Tibial artery (tissue), 4 donors: ENCODE measurements around the gene SMIM12.

Experiments
- DNase-seq, 2 donors: peaks; one replicate each; pipeline ENCODE4 v3.0.0-alpha.2; 2019
- H3K27ac ChIP-seq, 2 donors: fragments of 200-600 bp; sonication (generic) in 1 of 2; 1 replicate in 1 of 2; 2 replicates in 1 of 2; pipeline ENCODE4 v1.5.1; 2018 to 2019; ENCODE audit warnings: mild to moderate bottlenecking in 1 of 2
- H3K27me3 ChIP-seq, 2 donors: fragments of 200-600 bp; sonication (generic) in 1 of 2; one replicate each; pipeline versions ENCODE4 v1.5.1 to v1.6.0; 2016 to 2019
- H3K36me3 ChIP-seq, 3 donors: fragments of 200-600 bp; sonication (generic) in 2 of 3; one replicate each; pipeline ENCODE4 v1.5.1; 2016 to 2019; ENCODE audit warnings: mild to moderate bottlenecking in 2 of 3
- H3K4me1 ChIP-seq, 4 donors: fragments of 200-600 bp; sonication (generic) in 2 of 4; 1 replicate in 3 of 4; 2 replicates in 1 of 4; pipeline ENCODE4 v1.5.1; 2016 to 2019
- H3K4me3 ChIP-seq, 2 donors: fragments of 200-600 bp; sonication (generic) in 1 of 2; 1 replicate in 1 of 2; 2 replicates in 1 of 2; pipeline ENCODE4 v1.5.1; 2018 to 2019; ENCODE audit warnings: mild to moderate bottlenecking in 2 of 2
- H3K9me3 ChIP-seq, 3 donors: fragments of 200-600 bp; sonication (generic) in 1 of 3; one replicate each; pipeline ENCODE4 v1.5.1; 2016 to 2019
- intact Hi-C: fragments of 100-400 bp; cut with DNase I; formaldehyde crosslinking; loops from one replicate; pipeline ENCODE4 v1.15.0; 2023; ENCODE audit warnings: low total_unique reads
- TF ChIP-seq, protein P1 (sequence below), 2 experiments: fragments of 200-600 bp in 1 of 2; fragments of 450-650 bp in 1 of 2; IDR thresholded peaks; one replicate each; pipeline ENCODE4 v1.5.1; 2017 to 2019; ENCODE audit warnings: antibody characterized with exemption in 2 of 2, mild to moderate bottlenecking in 1 of 2, moderate library complexity in 1 of 2

Gene SMIM12

DNA sequence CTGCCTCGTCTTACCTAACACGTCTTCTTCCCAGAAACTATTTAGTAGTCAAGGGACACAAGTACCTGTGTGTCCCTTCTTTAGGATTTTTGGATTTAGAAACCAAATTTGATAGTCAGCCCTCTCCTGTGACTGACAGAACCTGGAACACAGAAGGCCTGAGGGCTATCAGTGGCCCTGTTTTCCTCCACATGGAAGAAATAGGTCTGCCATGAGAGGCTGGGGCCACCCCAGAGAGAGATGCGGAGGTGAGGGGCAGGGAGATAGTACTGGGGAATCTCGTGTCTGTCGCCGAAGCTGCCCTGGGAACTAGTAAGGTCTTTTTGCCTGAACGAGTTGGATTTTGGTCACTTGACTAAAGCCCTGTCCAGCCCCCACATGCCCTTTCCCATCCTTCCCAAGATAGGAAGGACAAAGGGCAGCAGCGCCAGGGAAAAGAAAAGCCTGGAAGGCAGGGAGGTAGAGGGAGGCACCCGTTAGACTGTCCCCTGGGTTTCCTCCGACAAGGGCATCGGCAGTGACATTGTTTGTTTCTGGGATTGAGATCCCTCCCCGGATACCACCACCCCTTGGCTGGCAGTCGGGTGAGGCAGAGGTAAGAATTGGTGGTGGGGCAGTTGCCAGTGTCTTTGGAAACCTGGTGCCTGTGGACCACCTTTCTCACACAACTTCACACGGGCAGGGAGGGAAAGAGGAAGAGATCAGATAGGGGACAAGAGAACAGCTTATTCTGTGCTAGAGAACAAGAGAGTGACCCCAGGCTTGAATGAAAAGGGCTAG lies 19.8 kb downstream of the SMIM12 start:
- TF ChIP-seq, protein P1, sequence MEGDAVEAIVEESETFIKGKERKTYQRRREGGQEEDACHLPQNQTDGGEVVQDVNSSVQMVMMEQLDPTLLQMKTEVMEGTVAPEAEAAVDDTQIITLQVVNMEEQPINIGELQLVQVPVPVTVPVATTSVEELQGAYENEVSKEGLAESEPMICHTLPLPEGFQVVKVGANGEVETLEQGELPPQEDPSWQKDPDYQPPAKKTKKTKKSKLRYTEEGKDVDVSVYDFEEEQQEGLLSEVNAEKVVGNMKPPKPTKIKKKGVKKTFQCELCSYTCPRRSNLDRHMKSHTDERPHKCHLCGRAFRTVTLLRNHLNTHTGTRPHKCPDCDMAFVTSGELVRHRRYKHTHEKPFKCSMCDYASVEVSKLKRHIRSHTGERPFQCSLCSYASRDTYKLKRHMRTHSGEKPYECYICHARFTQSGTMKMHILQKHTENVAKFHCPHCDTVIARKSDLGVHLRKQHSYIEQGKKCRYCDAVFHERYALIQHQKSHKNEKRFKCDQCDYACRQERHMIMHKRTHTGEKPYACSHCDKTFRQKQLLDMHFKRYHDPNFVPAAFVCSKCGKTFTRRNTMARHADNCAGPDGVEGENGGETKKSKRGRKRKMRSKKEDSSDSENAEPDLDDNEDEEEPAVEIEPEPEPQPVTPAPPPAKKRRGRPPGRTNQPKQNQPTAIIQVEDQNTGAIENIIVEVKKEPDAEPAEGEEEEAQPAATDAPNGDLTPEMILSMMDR (IDR thresholded peaks at IDR 0.05): no peak
- intact Hi-C loops: no loop called here
- H3K9me3 ChIP-seq: no peaks in the 10 kb centered on the region
- no peak for DNase-seq
- H3K27me3 ChIP-seq: no peaks in the 10 kb centered on the region
- no peak overlapping the region for H3K4me3 ChIP-seq
- H3K4me1 ChIP-seq: peaks cover 0 to 70% (median 35%) of the 10 kb centered on the region in 4 donors
- H3K27ac ChIP-seq: peak overlapping the region in 1 of 2 donors; percentile 15
- no peaks in the 10 kb centered on the region for H3K36me3 ChIP-seq

DNA sequence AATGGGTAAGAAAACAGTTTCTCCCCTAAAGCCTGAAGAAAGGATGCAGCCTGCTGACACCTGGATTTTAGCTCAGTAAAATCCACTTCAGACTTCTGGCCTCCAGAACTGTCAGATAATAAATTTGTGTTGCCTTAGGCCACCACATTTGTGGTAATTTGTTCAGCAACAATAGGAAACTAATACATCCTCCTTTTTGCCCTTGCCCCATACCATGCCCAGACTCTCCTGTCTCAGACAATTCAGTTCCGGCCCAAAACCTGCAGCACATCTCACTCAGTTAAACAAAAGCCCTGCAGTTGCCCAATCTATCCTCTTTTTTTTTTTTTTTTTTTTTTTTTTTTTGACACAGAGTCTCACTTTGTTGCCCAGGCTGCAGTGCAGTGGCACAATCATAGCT lies 25.8 kb downstream of the SMIM12 start:
- intact Hi-C loops: no loop called here
- peaks cover 0 to 99% (median 72%) of the 10 kb centered on the region in 4 donors for H3K4me1 ChIP-seq
- no peaks in the 10 kb centered on the region for H3K27me3 ChIP-seq
- peak overlapping the region in 1 of 2 donors; percentile 83 for H3K27ac ChIP-seq
- no peaks in the 10 kb centered on the region for H3K9me3 ChIP-seq
- H3K36me3 ChIP-seq: no peaks in the 10 kb centered on the region
- TF ChIP-seq, protein P1 (IDR thresholded peaks at IDR 0.05): no peak
- DNase-seq: no peak
- no peak overlapping the region for H3K4me3 ChIP-seq

- peak overlapping the region; percentile 23 to 83 for H3K27ac ChIP-seq
- peaks cover 0 to 99% (median 77%) of the 10 kb centered on the region in 4 donors for H3K4me1 ChIP-seq
- H3K9me3 ChIP-seq: no peaks in the 10 kb centered on the region
- DNase-seq: no peak
- TF ChIP-seq, protein P1 (IDR thresholded peaks at IDR 0.05): no peak
- intact Hi-C loops: no loop called here
- no peak overlapping the region for H3K4me3 ChIP-seq
- no peaks in the 10 kb centered on the region for H3K36me3 ChIP-seq
- H3K27me3 ChIP-seq: no peaks in the 10 kb centered on the region
Observed at GRCh38 chr1:34831721-34832246, 27.8 kb downstream of the SMIM12 start.

GRCh38 chr1:34829250-34829649 lies 30.3 kb downstream of the SMIM12 start:
- TF ChIP-seq, protein P1 (IDR thresholded peaks at IDR 0.05): no peak
- Histone ChIP-seq H3K27me3 (no peaks in the 10 kb centered on the region), H3K9me3 (no peaks in the 10 kb centered on the region), H3K36me3 (no peaks in the 10 kb centered on the region), H3K4me3 (no peak overlapping the region), H3K27ac (peak overlapping the region; percentile 76 to 83), H3K4me1 (peaks cover 0 to 99% (median 79%) of the 10 kb centered on the region in 4 donors)
- peak; percentile 50 to 86 for DNase-seq
- intact Hi-C loops: no loop called here

DNA sequence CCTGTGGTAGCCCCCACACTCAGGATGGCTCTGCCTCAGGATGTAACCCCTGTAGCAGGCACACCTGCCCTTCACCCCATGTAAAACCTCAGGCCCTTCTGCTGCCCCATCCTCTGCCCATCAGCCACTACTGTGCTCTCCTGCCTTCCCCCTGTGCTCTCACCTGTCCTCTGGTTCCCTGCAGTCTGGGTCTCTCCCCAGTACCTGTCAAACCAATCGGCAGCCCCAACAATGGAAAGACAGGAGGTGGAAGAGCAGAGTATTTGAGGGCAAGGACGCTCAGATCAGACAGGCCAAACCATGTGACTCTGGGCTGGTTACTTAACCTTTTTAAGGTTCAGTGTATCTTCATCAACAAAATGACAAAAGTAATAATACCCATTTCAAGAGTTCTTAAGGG lies 30.9 kb downstream of the SMIM12 start:
- Histone ChIP-seq H3K27me3 (no peaks in the 10 kb centered on the region), H3K27ac (peak overlapping the region; percentile 76 to 83), H3K9me3 (no peaks in the 10 kb centered on the region), H3K4me3 (no peak overlapping the region), H3K4me1 (peaks cover 0 to 93% (median 74%) of the 10 kb centered on the region in 4 donors), H3K36me3 (no peaks in the 10 kb centered on the region)
- intact Hi-C loops: no loop called here
- TF ChIP-seq, protein P1 (IDR thresholded peaks at IDR 0.05): no peak
- DNase-seq: no peak
